Measurements from ENCODE around the gene PSMG4.
A peak's percentile ranks its signal among the peaks of the same experiment; 100 is the strongest.

Gene PSMG4

GRCh38 chr6:3258720-3259490 lies at the start of gene PSMG4:
TSS of gene PSMG4 (plus strand) at chr6:3258947. CDS start at chr6:3259023, 76 bp downstream.
- DNase-seq: peak; percentile 86 to 95 (median 91)

- peak in 1 of 4 experiments; percentile 13 for DNase-seq
These were observed 49.4 kb upstream of the PSMG4 start for GRCh38 chr6:3209114-3210023.

- DNase-seq: no peak
These were observed 48.6 kb upstream of the PSMG4 start for GRCh38 chr6:3210024-3210610.

- no peak for DNase-seq
These were observed 47.1 kb upstream of the PSMG4 start for GRCh38 chr6:3211681-3212080.

GRCh38 chr6:3212261-3212660 lies 46.5 kb upstream of the PSMG4 start:
- DNase-seq: no peak

GRCh38 chr6:3213334-3213695 lies 45.4 kb upstream of the PSMG4 start:
- DNase-seq: no peak

GRCh38 chr6:3214898-3215297 lies 43.8 kb upstream of the PSMG4 start:
- no peak for DNase-seq

- DNase-seq: no peak
These were observed 41.5 kb upstream of the PSMG4 start for GRCh38 chr6:3217286-3217685.

GRCh38 chr6:3218266-3218665 lies 40.5 kb upstream of the PSMG4 start:
- DNase-seq: no peak

GRCh38 chr6:3220366-3220765 lies 38.4 kb upstream of the PSMG4 start:
- no peak for DNase-seq

- DNase-seq: no peak
These were observed 37.2 kb upstream of the PSMG4 start for GRCh38 chr6:3221578-3221977.

- DNase-seq: no peak
These were observed 36.2 kb upstream of the PSMG4 start for GRCh38 chr6:3222506-3223038.

- DNase-seq: no peak
These were observed 32.7 kb upstream of the PSMG4 start for GRCh38 chr6:3226042-3226441.

- DNase-seq: no peak
These were observed 32.0 kb upstream of the PSMG4 start for GRCh38 chr6:3226481-3227362.

GRCh38 chr6:3227363-3228045 lies 31.2 kb upstream of the PSMG4 start, which contains the start of gene TUBB2B:
TSS of gene TUBB2B (minus strand) at chr6:3227653. CDS start at chr6:3227543, 110 bp downstream.
- no peak for DNase-seq

- no peak for DNase-seq
These were observed 30.6 kb upstream of the PSMG4 start for GRCh38 chr6:3228046-3228671.

- peak in 1 of 4 experiments; percentile 15 for DNase-seq
These were observed 29.8 kb upstream of the PSMG4 start for GRCh38 chr6:3228771-3229565.

- no peak for DNase-seq
These were observed 29.1 kb upstream of the PSMG4 start for GRCh38 chr6:3229566-3230178.

GRCh38 chr6:3230256-3230882 lies 28.4 kb upstream of the PSMG4 start:
- DNase-seq: no peak
